NCI-H526 treated with DMSO at 0.1 percent for 48 hours (cell line): ENCODE data around the gene NEK6.

ENCODE experiments used
- DNase-seq: peaks from one replicate; lab custom pipeline; 2025; lab: John Stamatoyannopoulos, UW

NEK6 gene

DNA sequence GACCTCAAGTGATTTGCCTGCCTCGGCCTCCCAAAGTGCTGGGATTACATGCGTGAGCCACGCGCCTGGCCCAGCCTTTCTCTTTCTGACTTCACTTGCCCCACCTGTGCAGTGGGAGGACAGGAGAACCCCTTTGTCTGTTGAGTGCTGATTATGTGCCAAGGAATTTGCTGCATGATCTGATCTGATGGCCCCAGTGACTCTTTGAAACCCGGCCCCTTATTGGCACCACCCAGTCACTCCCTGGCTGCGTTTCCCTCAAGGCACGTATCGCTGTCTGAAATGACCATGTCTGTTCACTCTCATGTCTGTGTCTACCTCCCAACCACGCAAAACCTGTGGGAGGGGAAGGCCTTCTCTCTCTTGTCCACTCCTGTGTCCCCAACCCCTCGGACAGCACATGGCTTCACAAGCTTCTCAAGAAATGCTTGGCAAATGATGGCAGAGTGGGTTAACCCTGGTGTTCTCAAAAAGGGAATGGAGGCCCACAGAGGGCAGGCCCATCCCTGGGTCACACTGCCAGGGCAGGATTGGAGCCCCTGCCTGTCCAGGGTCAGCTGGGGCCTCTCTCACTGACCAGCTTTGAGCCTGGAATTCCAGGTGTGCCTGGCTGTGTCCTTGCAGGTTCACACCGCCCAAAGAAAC, 21.9 kb downstream of the NEK6 start:
- DNase-seq = no peak

DNA sequence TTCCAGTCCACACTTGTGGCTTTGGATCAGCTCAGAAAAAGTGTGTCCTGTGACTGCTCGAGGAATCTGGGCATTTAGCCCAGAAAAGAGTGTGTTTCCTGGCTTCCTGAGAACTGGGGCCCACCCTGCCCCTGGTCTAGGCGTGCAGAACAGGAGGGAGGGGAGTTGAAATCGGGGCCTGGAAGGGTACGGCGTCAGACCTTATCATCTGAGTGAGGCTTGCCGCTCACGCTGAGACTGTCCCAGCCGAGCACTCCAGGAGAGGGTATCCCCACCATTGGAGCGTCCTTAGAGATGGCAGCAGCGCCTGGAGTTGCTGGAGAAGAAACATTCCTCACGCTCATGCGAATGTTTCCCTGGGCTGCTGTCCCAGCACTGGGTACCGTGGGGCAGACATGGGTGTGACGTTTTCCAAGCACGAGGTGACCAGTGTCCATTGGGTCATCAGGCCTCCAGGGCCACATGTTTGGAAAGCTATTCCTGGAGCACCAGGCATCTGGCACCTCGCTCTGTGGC, 22.5 kb downstream of the NEK6 start:
- DNase-seq = no peak

DNA sequence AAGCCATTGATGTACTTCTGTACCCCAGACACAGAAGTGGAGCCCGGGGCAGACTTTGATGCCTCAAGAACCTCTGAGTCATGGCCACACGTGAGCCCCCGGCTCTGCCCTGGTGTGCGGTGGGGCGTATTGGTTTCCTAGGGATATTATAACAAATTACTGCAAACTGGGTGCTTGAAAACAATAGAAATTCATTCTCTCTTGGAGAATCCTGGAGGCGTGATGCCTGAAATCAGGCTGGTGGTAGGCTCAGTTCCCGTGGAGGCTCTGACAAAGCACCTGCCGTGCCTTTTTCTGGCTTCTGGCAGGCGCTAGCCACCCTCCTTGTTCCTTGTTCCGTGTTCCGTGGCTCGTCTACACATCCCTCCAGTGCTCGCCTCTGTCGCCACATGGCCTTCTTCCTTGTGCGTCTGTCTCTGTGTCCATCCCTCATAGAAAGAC, 24.2 kb downstream of the NEK6 start:
- DNase-seq = no peak

DNA sequence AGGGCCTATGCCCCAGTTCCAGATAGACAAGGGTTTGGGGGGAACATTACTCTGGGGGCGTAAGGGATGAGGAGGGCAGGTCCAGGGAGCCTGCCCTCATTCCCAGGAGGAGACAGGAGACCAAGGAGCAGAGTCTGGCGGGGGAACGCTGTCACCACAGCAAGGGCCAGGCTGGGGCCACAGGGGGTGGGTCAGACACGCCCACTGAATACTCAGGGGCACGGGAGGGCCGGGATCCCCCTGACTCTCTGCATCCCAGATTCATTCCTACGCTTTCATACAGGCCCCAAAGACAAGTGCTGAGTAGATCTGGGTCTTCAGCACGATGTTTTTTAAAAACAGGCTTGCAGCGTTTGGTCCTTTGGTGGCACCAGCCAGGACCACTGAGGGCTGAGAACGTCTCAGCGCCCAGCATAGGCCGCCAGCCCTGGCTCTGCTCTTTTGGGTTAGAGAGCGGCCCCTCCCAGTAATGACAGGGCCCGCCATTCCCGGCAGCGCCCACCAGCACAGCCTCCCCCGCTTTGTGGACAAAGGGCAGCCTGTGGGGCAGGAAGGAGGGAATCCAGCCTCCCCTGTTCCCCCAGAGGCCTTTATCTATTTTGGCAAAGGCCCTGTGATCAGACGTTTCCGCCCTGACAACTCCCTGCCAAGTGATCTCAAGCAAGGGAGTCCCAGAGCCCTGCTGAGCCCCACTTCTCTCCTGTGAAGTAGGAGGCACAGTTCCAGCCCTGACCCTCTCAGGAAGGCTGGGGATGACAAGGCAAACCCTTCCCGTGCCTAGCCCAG, 24.9 kb downstream of the NEK6 start:
- DNase-seq = no peak

DNA sequence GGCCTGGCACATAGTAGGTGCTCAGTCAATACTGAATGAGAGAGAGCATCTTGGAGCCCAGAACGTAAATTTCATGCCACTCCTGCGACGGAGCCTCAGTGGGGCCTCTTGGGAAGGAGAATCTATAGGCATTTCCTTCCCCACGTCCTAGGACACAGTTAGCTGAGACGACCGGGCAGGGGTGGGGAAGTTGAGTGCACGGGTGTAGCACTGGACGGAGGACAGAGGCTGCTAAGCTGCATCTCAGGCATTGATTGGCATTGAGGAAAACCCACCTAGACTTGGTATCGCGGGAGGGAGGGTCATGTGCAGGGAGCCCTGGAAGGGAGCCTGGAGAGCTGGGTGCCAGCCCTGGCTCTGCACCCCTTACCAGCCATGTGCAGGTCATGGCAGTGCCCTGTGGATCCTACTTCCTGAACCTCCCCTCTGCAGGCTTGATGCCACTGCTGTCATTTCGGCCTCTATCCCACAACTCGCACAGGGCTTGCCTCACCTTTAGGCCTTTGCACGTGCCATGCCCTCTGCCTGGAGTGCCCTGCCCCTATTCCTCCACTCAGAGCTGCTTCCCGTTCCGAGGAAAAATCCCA, 25.6 kb downstream of the NEK6 start:
- DNase-seq = no peak

DNA sequence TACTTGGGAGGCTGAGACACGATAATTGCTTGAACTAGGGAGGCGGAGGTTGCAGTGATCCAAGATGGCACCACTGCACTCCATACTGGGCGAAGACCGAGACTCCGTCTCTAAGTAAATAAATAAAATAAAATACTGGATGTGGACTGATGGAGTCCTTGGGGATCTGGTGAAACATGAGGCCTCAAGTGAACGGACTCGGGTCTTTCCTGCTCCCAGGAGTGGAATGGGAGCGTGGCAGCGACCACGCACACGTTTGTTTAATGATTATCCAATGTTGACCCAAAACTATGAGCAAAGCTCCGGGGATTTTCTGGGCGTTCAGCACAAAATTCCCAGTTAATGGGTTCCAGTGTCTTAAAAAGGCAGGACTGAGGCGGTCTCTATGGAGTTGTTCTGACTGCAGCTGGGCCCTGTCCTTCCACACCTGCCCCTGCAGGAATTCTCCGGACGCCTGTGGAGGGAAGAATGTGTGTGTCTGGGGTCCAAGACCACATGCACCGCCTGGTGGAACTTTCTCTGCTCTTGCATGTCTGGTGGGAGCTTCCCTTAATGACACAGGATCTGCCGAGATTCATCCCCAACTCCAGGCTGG, 26.6 kb downstream of the NEK6 start:
- no peak for DNase-seq

DNA sequence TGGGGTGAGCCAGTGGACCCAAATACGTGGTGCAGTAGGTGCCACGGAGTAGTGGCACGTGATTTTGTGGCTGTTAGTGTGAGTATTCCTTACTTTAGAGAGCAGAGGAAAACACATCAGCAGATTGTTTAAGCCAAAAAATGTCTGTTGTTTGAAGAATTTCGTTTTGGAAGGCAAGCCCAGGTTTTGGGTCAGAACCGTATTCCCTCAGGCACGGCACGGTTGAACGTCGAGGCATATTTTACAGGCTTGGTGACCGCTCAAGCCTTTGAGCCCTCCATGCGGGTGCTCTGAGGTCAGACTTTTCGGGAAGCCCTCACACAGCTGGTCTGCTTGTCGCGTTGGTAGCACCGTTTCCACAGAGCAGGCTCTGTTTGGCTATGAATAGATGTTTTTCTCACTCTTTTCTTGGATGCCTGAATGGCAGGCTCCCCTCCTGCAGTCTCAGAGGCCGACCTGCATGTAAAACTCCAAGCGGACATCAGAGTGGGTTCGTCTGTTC, 27.2 kb downstream of the NEK6 start:
- no peak for DNase-seq

DNA sequence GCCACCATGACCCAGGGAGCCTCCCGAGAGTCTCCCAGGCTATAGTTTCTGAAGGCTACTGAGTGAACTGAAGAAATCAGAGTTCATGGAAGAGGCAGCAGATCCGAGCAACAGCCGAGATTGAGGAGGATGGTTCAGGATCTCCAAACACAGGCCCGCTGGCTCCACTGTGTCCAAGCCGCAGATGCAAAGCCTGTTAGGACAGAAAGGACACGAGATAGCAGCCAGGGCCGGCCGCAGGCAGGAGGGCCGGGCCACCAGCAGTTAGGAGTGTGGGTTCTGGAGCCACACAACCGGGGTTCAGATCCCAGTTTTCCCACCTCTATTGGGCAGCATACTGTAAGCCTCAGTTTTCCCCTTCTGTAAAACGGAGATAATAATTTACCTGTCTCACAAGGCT, 27.7 kb downstream of the NEK6 start:
- no peak for DNase-seq

DNA sequence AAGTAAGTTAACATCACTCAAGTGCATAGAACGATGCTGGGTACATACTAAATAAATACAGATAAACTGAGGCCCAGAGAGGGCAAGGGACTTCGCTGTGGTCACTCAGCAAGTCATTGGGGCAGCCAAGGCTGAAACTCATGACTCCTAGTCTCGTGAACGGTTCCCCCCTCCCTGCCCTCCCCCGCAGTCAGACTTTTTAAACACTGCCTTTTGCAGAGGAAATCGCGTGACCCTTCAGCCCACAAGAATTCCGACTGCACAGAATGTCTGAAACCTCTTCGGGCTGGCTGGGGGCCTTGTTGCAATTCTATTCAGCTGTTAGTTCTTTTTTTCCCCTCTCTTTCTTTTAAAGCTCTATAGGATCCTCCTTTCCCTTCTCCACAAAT, 28.1 kb downstream of the NEK6 start:
- no peak for DNase-seq

DNA sequence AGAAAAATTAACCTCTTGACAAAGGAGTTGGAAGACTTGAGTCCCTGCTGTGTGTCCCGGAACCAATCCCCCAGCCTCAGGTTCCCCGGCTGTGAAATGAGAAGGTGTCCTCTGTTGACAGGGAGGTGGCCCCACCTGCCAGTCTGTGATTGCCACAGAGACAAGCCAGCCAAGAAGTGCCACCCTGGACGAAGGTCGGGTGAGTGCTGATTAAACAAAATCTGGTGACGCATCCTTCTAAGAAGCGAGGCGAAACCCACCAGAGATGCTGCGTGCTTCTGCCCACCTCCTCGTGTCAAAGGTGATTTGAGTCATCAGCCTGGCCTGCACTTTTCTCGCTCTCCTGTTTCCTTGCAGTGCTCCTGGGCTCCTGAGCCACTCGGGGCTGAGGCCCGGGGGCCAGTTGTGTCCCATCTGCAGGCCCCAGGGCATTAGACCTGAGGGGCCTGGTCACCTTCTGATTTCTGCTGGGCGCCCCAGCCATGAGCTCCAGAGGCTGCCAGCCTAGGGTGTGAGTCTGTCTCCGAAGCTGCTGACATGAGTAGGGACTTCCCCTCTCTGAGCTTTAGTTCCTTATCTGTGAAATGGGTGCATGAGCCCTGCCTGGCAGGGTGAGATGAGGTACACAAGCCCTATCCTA, 28.7 kb downstream of the NEK6 start:
- no peak for DNase-seq

DNA sequence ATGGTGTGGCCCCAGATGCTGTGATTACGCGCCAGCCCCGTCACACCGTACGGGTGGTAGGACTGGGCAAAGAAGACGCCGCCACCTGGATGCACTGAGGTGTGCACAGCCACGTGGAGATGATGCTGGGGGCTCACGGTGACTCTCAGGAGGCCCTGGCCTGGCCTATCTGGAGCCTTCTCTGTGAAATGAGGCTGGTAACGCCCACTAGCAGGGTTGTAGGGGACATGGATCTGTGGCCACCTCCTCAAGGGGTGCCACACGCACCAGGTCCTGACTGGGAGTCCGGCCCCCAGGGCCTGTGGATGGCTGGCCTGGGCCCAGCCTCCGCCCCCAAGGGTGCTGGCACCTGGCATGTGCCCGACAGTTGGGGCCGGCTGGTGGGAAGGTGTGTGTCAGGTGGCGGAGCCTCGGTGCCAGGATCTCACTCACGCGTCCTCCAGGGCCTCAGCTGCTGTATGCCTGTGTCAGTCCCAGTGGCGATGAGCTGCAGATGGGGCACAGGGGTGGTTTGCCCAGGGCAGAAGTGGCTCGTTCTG, 32.4 kb downstream of the NEK6 start:
- DNase-seq = no peak

DNA sequence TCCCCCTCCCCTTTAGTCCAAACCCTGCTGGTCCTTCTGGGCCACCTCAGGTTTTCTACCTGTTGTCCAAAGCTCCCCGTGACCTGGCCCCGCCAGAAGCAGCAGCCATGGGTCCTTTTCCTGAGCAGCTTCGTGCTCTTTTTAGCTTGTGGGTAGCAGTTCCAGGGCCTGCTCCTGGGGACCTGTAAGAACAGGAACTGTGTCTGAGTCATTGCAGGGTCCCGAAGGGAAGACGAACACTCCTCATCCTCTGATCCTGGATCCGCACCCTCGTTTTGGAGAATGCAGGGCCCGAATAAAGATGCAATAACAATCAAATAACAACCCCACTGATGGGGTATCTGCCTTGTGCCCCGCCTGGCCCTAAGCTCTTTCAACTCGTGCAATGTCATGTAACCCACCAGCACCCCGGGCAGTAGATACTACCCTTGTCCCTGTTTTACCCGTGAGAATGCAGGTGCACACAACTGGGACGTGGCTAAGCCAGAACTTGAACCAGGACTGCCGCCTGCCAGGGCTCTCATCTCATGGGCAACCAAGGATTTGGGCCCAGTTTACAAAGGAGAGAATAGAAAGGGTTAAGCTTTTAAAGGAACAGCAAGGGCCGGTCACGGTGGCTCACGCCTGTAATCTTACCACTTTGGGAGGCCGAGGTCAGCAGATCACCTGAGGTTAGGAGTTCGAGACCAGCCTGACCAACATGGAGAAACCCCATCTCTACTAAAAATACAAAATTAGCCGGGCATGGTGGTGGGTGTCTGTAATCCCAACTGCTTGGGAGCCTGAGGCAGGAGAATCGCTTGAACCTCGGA, 33.2 kb downstream of the NEK6 start:
- DNase-seq = no peak

DNA sequence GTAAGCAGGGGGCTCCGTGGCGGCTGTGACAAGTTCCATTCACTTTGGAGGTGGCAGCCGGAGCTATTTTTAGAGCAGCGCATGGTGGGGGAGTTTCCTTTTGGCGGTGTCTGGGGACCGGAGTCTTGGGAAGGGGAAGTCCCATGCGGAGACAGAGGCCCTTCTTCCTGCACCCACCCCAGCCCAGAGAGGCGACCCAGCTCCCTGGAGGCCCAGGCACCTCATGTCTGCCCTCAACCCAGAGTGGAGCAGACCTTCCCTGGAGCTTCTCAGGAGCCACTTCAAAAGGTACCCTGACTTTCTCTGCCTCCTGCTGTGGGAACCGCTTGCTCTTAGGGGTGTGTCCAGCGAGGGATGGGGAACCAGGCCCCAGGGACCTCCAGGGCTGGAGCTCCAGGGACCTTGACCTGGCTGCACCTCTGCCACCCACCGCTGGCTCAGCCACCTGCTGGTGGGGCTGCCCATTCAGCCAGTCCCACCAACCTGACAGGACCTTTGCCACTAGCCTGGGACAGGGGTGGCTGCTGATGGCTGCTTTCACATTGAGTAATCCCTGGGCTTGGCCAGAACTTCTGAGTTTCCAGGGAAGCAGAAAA, 34.1 kb downstream of the NEK6 start:
- no peak for DNase-seq

DNA sequence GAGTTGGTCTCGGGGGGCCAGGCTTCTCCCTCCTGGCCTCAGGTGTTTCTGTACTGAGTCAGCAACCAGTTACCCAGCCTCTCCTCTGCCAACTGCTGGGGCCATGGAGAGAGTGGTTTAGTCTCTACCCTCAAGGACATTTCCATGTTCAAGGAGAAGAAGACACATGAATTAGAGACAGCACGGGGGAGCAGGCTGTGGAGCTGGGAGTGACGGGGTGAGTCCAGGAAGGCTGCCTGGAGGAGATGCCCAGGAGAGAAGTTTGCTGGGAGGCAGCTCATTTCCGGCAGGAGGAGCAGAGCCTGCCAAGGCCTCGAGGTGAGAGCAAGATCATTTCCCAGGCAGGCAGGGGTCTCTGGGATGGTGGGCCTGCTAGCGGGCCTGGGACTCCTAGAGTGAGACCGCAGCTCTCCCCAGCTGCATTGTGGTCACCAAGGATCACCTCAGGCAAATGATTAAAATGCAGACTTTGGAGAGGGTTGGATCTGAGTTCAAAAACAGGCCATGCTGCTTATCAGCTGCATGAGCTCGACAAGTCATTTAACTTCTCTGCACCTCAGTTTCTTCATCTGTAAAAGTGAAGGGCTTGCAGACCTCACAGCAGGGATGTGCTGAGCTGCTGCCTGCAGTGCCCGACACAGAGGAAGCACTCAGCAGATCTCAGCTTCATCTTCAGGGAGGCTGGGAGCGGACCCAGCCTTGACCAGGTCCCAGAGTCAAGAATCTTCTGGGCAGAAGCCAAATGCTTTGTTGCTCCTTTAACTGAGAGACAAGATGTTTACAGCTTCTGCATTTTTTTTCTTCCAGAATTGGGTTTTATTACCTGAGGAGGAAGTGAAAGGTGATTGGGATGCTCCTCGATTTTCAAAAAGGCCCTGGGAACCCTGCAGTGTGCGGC, 35.2 kb downstream of the NEK6 start:
- no peak for DNase-seq

DNA sequence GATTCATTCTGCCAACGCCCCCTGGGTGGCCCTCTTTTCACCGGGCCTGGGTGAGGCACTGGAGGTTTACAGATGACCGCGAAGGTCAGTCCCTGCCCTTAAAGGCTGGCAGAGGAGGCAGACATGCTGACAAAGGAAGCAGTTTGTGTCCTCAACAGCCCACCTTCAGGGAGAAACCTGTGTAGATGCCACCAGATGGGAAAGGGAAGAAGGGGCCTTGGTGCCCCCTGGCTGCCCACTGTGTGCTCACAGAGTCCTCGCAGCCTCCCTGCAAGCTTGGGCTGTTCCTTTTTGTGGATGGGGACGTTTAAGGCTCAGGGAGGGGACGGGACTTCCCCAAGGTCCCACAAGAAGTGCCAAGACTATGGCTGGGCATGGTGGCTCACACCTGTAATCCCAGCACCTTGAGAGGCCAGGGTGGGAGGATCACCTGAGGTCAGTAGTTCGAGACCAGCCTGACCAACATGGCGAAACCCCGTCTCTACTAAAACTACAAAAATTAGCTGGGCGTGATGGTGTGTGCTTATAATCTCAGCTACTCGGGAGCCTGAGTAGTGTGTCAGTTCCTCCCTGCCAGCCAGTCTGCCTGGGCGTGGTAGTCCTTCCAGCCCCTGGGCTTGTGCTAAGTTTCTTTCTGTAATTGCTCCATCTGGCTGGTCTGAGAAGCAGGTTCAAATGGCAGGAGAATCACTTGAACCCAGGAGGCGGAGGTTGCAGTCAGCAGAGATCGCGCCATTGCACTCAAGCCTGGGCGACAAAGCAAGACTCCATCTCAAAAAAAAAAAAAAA, 36.2 kb downstream of the NEK6 start:
- no peak for DNase-seq

DNA sequence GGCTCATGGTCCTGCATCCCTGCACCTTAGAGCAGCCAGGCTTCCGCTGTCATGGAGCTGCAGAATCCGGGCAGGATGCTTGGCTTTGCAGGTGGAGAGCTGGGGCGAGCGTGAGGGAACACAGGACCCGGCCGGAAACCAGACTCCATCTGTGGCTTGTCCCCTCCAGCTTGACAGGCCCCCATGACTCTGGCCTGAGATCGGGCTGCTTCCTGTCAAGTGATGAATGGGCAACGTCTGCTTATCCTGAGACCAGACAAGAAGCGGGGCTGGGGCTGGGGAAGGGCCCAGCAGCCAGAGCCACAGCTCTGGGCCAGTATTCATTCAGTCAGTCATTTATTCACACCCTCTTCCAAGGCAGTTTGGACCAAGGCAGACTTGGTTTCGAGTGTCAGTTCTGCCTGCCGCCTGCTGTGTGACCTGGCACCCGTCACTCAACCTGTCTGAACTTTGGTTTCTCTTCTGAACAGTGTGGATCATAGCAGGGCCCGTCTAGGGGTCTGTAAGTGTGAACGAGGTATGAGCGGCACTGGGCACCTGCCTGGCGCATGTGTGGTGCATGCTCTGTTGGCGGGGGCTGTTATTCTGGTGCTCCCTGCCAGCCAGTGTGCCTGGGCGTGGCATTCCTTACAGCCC, 37.5 kb downstream of the NEK6 start:
- DNase-seq = no peak

DNA sequence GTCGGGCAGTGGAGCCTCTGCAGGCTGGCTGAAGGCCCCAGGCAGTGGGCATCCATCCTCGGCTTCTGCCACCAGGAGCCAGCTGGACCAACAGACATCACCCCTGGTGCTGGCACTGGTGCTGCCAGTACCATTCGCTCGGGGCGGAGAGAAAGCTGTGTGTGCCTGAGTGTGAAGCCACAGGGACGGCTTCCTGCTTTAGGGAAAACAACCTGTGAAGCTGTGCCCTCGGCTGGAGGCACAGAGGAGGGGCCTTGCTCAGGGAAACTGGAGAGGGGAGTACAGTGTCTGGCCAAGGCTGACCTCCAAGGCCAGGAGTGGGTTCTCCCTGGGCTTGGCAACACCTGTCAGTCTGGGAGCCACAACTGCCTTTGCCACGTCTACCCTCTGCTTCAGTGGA, 38.3 kb downstream of the NEK6 start:
- no peak for DNase-seq
